Sigmoid colon (tissue), 7 donors: ENCODE measurements around the gene GNAT1. TPM values are rescaled to one million over a fixed set of nuclear protein-coding genes. Genes with fewer than 3 reads are reported as not detected.
"Not testable (repeated sequence)": the region's sequence is repeated elsewhere in the genome, so short reads cannot be mapped to it uniquely, and the experiment has no call there.

ENCODE experiments used
- DNase-seq: peaks from one replicate; pipeline ENCODE4 v3.0.0-alpha.2; 2019
- H3K27ac ChIP-seq, 4 donors: fragments of 200-600 bp; sonication (generic); one replicate each; pipeline ENCODE4 v1.5.1; 2016 to 2019; ENCODE audit warnings: mild to moderate bottlenecking in 1 of 4
- H3K27me3 ChIP-seq, 3 donors: fragments of 200-600 bp; sonication (generic); one replicate each; pipeline ENCODE4 v1.5.1; 2019; ENCODE audit warnings: mild to moderate bottlenecking in 1 of 3
- H3K36me3 ChIP-seq, 4 donors: fragments of 200-600 bp; sonication (generic); one replicate each; pipeline ENCODE4 v1.5.1; 2016 to 2019
- H3K4me1 ChIP-seq, 4 donors: fragments of 200-600 bp; sonication (generic); one replicate each; pipeline ENCODE4 v1.5.1; 2017 to 2019
- H3K4me3 ChIP-seq, 4 donors: fragments of 200-600 bp; sonication (generic); one replicate each; pipeline ENCODE4 v1.5.1; 2017 to 2019; ENCODE audit warnings: mild to moderate bottlenecking in 2 of 4, moderate library complexity in 1 of 4
- H3K9me3 ChIP-seq, 4 donors: fragments of 200-600 bp in 3 of 4; sonication (generic) in 3 of 4; one replicate each; pipeline versions ENCODE4 v1.5.1 to v1.6.1; 2013 to 2019
- EP300 ChIP-seq, 4 donors: sonication (generic); formaldehyde crosslinking; IDR thresholded peaks; one replicate each; pipeline ENCODE4 v1.6.1; 2017; ENCODE audit warnings: antibody characterized with exemption in 4 of 4
- POLR2A ChIP-seq, 2 donors: fragments of 450-650 bp; IDR thresholded peaks; one replicate each; pipeline ENCODE4 v1.6.1; 2016; ENCODE audit warnings: antibody characterized with exemption in 2 of 2, mild to moderate bottlenecking in 2 of 2, moderate library complexity in 2 of 2
- POLR2AphosphoS5 ChIP-seq, 4 donors: sonication (generic); formaldehyde crosslinking; IDR thresholded peaks; one replicate each; pipeline ENCODE4 v1.6.1; 2017; ENCODE audit warnings: antibody characterized with exemption in 4 of 4
- WGBS, 2 donors: extraction: QIAGEN DNeasy Blood & Tissue Kit; methylation state at CpG; one replicate each; pipeline ENCODE4 v1.1.7; 2013; 5-methylcytosine and 5-hydroxymethylcytosine counted together
- intact Hi-C: fragments of 100-400 bp; cut with DNase I; formaldehyde crosslinking; loops from one replicate; pipeline ENCODE4 v1.15.1; 2023
- polyA plus RNA-seq, 3 donors: library from polyadenylated mRNA; stranded (reverse); fragments of 200-250 nt; gene quantifications; one replicate each; pipeline ENCODE4 v1.2.3, GENCODE V29; 2013
- total RNA-seq, 4 donors: library from RNA; depleted of rRNA; stranded (reverse); fragments of >200 nt; gene quantifications; one replicate each; pipeline ENCODE4 v1.1.0, GENCODE V29; 2016
- TF ChIP-seq, protein P1 (sequence below), 4 experiments: fragments of 450-650 bp in 3 of 4; fragments of 200-600 bp in 1 of 4; IDR thresholded peaks; one replicate each; pipeline ENCODE4 v1.5.1; 2016 to 2019; ENCODE audit warnings: antibody characterized with exemption in 4 of 4, mild to moderate bottlenecking in 3 of 4, moderate library complexity in 2 of 4
- donor health status: healthy with polysubstance abuse.
- donor health status: Bipolar disorder and iron deficiency.
- donor health status: healthy.

GNAT1 gene
- total and polyA plus RNA-seq, 7 donors: 0.06 TPM; not detected in 6

DNA sequence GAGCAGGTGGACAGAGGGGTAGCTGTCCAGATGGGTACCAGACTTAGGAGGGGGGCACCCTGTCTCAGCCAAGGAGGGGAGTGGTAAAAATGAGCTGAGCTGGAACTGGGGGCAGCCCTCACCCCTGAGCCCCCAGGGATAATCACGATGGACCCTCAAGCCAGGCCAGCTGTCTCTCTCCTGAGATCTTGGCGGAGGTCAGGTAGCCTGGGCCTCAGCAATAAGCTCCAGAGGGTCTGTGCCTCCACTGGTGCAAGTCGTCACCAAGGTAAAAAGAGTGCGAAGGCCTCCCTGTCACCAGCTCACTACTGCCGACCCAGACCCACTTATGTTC, 18.7 kb downstream of the GNAT1 start:
- TF ChIP-seq POLR2A (IDR thresholded peaks at IDR 0.05) (no peak), EP300 (IDR thresholded peaks at IDR 0.05) (no peak), POLR2AphosphoS5 (IDR thresholded peaks at IDR 0.05) (no peak)
- TF ChIP-seq, protein P1, sequence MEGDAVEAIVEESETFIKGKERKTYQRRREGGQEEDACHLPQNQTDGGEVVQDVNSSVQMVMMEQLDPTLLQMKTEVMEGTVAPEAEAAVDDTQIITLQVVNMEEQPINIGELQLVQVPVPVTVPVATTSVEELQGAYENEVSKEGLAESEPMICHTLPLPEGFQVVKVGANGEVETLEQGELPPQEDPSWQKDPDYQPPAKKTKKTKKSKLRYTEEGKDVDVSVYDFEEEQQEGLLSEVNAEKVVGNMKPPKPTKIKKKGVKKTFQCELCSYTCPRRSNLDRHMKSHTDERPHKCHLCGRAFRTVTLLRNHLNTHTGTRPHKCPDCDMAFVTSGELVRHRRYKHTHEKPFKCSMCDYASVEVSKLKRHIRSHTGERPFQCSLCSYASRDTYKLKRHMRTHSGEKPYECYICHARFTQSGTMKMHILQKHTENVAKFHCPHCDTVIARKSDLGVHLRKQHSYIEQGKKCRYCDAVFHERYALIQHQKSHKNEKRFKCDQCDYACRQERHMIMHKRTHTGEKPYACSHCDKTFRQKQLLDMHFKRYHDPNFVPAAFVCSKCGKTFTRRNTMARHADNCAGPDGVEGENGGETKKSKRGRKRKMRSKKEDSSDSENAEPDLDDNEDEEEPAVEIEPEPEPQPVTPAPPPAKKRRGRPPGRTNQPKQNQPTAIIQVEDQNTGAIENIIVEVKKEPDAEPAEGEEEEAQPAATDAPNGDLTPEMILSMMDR (IDR thresholded peaks at IDR 0.05): no peak
- no peak overlapping the region for H3K4me3 ChIP-seq
- H3K27me3 ChIP-seq: peaks cover 5 to 25% (median 17%) of the 10 kb centered on the region in 3 donors
- WGBS, 2 donors: 63 to 89% methylated on average over 5 of the region's 5 CpGs
- H3K9me3 ChIP-seq: no peaks in the 10 kb centered on the region
- H3K4me1 ChIP-seq: peaks cover 0 to 9% (median 8%) of the 10 kb centered on the region in 4 donors
- DNase-seq: no peak
- H3K36me3 ChIP-seq: no peaks in the 10 kb centered on the region
- intact Hi-C loops: no loop called here
- H3K27ac ChIP-seq: no peak overlapping the region

DNA sequence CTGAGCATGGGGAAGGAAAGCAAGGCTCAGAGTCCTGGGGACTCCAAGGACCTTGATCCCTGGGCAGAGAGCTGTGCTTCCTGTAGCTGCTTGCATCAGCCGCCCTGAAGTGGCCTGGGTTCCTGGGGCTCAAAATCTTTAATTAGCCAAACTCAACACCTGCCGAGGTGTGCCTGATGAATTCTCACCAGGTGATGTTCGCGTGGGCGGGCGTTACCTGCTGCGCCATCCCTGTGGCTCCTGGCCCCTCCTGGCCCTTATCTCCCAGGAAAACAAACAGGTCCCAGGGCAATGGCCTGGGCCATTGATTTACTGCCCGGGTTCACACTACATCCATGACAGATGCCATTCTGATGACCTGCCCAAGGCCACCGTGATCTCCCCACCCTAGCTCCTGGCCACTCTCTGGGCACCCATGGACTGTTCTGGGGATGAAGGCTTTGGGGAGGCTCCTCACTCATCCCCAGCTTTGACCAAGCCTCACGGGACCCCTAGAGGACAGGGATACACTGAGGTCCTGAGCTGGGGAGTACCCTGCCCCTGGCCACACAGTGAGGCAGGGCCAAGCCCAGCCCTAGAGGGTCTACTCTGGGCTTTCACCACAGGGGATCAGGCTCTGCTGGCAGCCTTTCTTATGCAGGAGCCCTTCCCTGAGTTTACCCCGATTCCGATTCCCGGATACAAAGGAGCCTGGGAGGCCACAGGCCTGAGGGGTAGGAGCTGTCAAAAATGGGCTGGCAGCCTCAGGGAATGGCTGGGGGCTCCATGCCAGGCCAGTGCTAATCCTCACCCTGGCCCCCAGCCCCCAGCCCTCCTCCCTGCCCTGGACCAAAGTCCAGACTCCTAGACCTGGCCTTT, 19.3 kb downstream of the GNAT1 start:
- intact Hi-C loops: no loop called here
- no peak for DNase-seq
- TF ChIP-seq EP300 (IDR thresholded peaks at IDR 0.05) (no peak), POLR2A (IDR thresholded peaks at IDR 0.05) (no peak), POLR2AphosphoS5 (IDR thresholded peaks at IDR 0.05) (no peak)
- TF ChIP-seq, protein P1 (IDR thresholded peaks at IDR 0.05): no peak
- Histone ChIP-seq H3K4me3 (no peak overlapping the region), H3K4me1 (peaks cover 0 to 3% (median 2%) of the 10 kb centered on the region in 4 donors), H3K27ac (no peak overlapping the region), H3K9me3 (no peaks in the 10 kb centered on the region), H3K27me3 (peaks cover 4 to 19% (median 11%) of the 10 kb centered on the region in 3 donors), H3K36me3 (no peaks in the 10 kb centered on the region)
- 23 to 73% methylated on average over 13 of the region's 13 CpGs for WGBS, 2 donors

DNA sequence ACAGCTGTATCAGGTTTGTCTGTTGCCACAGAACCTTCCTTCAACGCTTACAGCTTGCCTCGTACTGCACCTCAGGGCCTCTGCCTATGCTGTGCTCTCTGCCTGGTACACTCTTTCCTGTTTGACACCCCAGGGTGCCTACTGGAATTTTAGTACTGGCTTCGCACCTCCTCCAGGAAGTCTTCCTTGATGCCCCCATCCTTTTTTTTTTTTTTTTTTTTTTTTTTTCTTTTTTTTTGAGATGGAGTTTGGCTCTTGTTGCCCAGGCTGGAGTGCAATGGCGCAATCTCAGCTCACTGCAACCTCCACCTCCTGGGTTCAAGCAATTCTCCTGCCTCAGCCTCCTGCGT, 19.9 kb downstream of the GNAT1 start:
- WGBS, 2 donors: 70 to 86% methylated on average over 5 of the region's 5 CpGs

DNA sequence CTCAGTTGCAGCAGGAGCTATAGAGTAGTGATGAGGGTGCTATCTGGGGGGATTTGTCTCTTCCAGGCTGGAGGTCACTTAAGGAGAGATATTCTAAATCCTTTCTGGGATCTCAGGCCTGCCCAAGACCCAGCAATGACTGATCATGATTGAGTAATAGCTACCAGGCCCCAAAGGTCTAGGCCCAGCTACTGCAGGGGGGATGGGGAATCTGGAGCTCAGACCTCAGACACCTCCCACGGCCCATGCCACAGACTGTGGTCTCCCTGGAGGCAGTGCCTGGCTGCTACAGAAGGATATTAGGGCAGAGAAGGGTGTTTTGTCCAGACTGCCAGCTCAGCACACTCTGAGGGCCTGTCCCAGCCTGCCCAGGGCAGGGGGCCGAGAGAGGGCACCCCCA, 20.5 kb downstream of the GNAT1 start:
- Histone ChIP-seq H3K27me3 (peaks cover 0 to 7% (median 0%) of the 10 kb centered on the region in 3 donors), H3K36me3 (no peaks in the 10 kb centered on the region), H3K4me3 (no peak overlapping the region), H3K4me1 (no peaks in the 10 kb centered on the region), H3K27ac (no peak overlapping the region), H3K9me3 (no peaks in the 10 kb centered on the region)
- 73 to 85% methylated on average over 2 of the region's 2 CpGs for WGBS, 2 donors
- DNase-seq: no peak
- TF ChIP-seq POLR2A (IDR thresholded peaks at IDR 0.05): no peak
- no peak for TF ChIP-seq POLR2AphosphoS5 (IDR thresholded peaks at IDR 0.05)
- TF ChIP-seq EP300 (IDR thresholded peaks at IDR 0.05): no peak
- TF ChIP-seq, protein P1 (IDR thresholded peaks at IDR 0.05): no peak
- intact Hi-C loops: no loop called here

More for the DNA sequence above, 19.9 kb downstream of the GNAT1 start:
- H3K9me3 ChIP-seq, H3K27ac ChIP-seq, DNase-seq, intact Hi-C loops, H3K4me3 ChIP-seq, H3K36me3 ChIP-seq, H3K4me1 ChIP-seq: not testable (repeated sequence)
- H3K27me3 ChIP-seq: peaks cover 0 to 13% (median 5%) of the 10 kb centered on the region in 3 donors

DNA sequence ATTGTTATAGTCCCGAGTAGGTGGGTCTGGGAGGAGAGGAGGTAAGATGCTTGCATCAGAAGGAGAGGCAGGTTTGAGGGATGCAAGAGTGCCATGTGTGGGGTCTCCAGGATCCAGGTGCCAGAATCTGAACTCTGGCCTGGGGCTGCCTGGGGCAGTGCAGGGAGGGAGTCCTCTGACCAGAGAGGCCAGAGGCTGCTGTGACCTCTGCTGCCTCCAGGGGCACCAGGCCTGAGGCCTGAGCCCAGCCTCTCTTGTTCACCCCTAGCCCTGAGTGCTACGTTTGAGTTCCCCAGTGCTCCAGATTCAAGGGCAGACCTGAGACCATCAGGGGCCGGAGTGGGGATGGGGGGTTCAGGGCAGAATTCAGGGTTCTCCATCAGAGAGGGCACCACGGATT, 21.1 kb downstream of the GNAT1 start:
- intact Hi-C loops: no loop called here
- Histone ChIP-seq H3K4me3 (no peak overlapping the region), H3K4me1 (no peaks in the 10 kb centered on the region), H3K36me3 (no peaks in the 10 kb centered on the region), H3K27ac (no peak overlapping the region), H3K9me3 (no peaks in the 10 kb centered on the region), H3K27me3 (peaks cover 0 to 4% (median 0%) of the 10 kb centered on the region in 3 donors)
- no peak for DNase-seq
- 86 to 87% methylated on average over 4 of the region's 4 CpGs for WGBS, 2 donors
- TF ChIP-seq EP300 (IDR thresholded peaks at IDR 0.05) (no peak), POLR2AphosphoS5 (IDR thresholded peaks at IDR 0.05) (no peak), POLR2A (IDR thresholded peaks at IDR 0.05) (no peak)
- TF ChIP-seq, protein P1 (IDR thresholded peaks at IDR 0.05): no peak
